HG02981 (cell line): ENCODE measurements around the gene TLN1.

Experiments
- ATAC-seq: cut with Tn5 transposase; IDR thresholded peaks from one replicate; pipeline ENCODE4 v1.9.1; 2021; ENCODE audit warnings: mild to moderate bottlenecking, moderate library complexity; ENCODE audit not compliant: unreplicated experiment

The TLN1 gene

GRCh38 chr9:35729700-35730485, 2.1 kb downstream of the TLN1 start:
- ATAC-seq = no peak

- no peak for ATAC-seq
Measured at GRCh38 chr9:35729101-35729500, 2.9 kb downstream of the TLN1 start.

GRCh38 chr9:35728041-35728971, 3.7 kb downstream of the TLN1 start:
- no peak for ATAC-seq

- no peak for ATAC-seq
Measured at GRCh38 chr9:35727676-35728040, 4.3 kb downstream of the TLN1 start.

GRCh38 chr9:35726931-35727330, 5.1 kb downstream of the TLN1 start:
- no peak for ATAC-seq

- no peak for ATAC-seq
Measured at GRCh38 chr9:35725362-35725761, 6.6 kb downstream of the TLN1 start.

GRCh38 chr9:35723908-35724307, 8.1 kb downstream of the TLN1 start:
- ATAC-seq = no peak

- no peak for ATAC-seq
Measured at GRCh38 chr9:35723426-35723825, 8.6 kb downstream of the TLN1 start.

- ATAC-seq = no peak
Measured at GRCh38 chr9:35719546-35719945, 12.4 kb downstream of the TLN1 start.

GRCh38 chr9:35718721-35719511, 13.1 kb downstream of the TLN1 start:
- no peak for ATAC-seq

GRCh38 chr9:35717132-35717870, 14.7 kb downstream of the TLN1 start:
- ATAC-seq = no peak

- no peak for ATAC-seq
Measured at GRCh38 chr9:35716230-35716629, 15.8 kb downstream of the TLN1 start.

GRCh38 chr9:35714579-35715252, 17.3 kb downstream of the TLN1 start:
- ATAC-seq = no peak

GRCh38 chr9:35714123-35714522, 17.9 kb downstream of the TLN1 start:
- ATAC-seq = no peak

GRCh38 chr9:35713578-35713977, 18.4 kb downstream of the TLN1 start:
- ATAC-seq = no peak

- ATAC-seq = no peak
Measured at GRCh38 chr9:35712762-35713400, 19.1 kb downstream of the TLN1 start.

GRCh38 chr9:35711501-35712428, 20.2 kb downstream of the TLN1 start:
- no peak for ATAC-seq

GRCh38 chr9:35710818-35711500, 21.0 kb downstream of the TLN1 start:
- ATAC-seq = no peak
